HG03135 (cell line): Measurements from ENCODE around the gene PIGL.
"Not testable (repeated sequence)": the region's sequence is repeated elsewhere in the genome, so short reads cannot be mapped to it uniquely, and the experiment has no call there.

Experiments
- ATAC-seq: cut with Tn5 transposase; IDR thresholded peaks from one replicate; pipeline ENCODE4 v1.9.1; 2021; ENCODE audit warnings: mild to moderate bottlenecking, moderate library complexity; ENCODE audit not compliant: unreplicated experiment

PIGL gene

DNA sequence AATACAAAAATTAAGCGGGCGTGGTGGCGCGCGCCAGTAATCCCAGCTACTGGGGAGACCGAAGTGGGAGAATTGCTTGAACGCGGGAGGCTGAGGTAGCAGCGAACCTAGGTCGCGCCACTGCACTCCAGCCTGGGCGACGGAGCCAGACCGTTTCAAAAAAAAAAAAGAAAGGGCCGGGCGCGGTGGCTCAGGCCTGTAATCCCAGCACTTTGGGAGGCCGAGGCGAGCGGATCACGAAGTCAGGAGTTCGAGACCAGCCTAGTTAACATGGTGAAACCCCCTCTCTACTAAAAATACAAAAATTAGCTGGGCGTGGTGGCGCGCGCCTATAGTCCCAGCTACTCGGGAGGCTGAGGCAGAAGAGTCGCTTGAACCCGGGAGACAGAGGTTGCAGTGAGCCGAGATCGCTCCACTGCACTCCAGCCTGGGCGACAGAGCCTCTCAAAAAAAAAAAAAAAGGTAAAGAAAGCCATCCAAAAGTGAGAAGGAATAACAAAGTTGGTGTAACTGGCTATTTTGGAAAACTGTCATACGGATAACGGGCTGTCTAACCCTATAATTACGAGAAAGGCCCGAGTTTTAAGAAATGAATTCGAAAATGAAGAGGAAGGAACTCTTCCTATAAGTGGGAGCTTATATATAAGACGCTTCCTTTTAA is 539 bp upstream of the PIGL start:
- not testable (repeated sequence) for ATAC-seq

DNA sequence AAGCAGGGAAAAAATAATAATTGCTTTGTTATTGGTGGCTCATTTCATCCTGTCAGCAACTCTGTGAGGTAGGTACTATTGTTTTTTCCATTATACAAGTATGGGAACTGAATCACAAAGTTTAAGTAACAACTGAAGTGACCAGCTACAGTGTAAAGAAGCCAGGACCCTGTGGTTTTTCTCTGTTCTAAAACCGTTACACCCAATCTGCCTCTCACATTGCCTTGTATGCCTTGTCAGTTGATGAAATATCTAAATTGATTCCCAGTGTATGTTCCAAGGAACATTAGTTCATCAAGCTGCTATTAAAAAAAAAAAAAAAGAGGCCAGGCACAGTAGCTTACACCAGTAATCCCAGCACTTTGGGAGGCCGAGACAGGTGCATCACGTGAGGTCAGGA is 5.4 kb downstream of the PIGL start:
- no peak for ATAC-seq

DNA sequence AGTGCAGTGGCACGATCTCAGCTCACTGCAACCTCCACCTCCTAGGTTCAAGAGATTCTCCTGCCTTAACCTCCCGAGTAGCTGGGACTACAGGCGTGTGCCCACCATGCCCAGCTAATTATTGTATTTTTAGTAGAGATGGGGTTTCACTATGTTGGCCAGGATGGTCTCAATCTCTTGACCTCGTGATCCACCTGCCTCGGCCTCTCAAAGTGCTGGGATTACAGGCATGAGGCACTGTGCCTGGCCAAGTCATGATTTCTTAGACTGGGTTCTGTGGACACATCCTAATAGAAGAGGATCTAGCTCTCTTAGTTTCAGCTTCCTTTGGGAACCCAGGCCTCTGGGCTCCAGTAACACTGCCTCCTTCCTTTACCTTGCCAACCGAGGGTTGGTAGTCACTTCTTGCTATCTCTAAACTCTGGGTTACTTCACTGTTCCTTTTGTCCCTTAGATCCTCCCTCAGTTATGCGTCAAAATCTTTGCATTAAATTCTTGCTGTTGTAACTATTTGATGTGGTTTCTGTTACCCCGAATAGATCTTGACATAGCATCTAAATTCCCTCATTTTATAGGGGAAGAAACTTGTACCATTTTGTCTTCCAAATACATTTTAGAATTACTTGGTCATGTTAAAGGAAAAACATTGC is 13.0 kb downstream of the PIGL start:
- not testable (repeated sequence) for ATAC-seq

DNA sequence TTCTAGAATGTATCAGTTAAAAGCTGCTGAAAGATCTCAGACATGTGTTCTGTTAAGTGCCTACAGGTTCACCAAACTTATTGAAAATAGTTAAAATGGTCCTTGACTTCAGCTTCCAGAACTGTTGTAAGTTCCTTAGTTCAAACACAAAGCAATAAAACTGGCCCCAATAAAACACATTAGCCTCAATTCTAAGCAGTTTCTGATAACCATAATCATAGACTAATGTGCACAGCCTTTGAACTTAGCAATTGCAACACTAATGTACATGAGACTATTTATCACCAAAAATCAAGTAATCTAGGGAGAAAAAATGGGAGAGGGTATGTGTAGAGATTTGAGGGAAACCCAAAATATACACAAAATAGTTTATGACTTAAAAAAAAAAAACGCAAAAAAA is 15.4 kb downstream of the PIGL start:
- no peak for ATAC-seq

DNA sequence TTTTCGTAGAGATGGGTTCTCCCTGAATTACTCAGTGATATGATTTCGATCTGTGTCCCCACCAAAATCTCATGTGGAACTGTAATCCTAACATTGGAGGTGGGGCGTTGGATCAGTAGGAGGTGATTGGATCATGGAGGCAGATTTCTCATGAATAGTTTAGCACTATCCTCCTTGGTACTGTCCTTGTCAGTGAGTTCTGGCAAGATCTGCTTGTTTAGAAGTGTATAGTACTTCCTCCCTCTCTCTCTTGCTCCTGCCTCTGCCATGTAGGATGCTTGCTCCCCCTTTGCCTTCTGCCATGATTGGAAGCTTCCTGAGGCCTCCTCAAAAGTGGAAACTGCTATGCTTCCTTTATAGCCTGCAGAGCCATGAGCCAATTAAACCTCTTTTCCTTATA is 22.9 kb downstream of the PIGL start:
- ATAC-seq, result no peak

- no peak for ATAC-seq
Observed at GRCh38 chr17:16241906-16242399, 24.9 kb downstream of the PIGL start.

- no peak for ATAC-seq
Observed at GRCh38 chr17:16243385-16243784, 26.4 kb downstream of the PIGL start.

DNA sequence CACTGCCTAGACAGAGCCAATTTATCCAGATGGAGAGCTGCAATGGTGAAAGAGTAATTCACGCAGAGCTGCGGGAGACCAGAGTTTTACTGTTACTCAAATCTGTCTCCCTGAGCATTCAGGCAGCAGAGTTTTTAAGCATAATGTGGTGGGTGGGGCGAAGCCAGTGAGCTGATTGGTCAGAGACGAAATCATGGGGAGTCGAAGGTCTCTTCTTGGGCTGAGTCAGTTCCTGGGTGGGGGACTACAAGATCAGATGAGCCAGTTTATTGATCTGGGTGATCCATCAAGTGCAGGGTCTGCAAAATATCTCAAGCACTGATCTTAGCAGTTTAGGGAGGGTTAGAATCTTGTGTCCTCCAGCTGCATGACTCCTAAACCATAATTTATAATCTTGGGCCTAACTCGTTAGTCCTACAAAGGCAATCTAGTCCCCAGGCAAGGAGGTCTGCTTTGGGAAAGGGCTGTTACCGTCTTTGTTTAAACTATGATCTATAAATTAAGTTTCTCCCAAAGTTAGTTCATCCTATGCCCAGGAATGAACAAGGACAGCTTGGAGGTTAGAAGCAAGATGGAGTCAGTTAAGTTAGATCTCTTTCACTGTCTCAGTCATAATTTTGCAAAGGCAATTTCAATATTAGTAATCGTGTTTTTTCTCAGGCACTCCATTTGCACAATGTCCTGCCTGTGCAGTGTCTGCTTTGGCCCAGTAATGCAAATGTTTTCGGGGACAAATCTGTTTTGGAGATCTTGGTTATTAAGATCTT is 27.0 kb downstream of the PIGL start:
- ATAC-seq, result no peak

DNA sequence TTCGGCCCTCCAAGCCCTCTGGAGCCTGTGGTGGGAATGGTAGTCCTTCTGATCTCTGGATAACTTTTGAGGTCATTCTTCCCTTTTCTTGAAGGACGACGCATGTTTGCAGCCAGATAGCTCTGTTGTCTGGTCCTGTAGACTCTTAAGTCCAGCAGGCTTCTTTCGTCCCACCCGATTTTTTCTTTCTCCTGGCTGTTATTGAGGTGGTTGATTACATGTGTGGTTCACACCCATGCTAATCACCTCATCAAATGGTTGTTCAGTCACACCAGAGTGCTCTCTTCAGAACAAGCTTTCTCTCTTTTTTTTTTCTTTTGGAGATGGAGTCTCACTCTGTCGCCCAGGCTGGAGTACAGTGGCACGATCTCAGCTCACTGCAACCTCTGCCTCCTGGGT is 30.6 kb downstream of the PIGL start:
- no peak for ATAC-seq

DNA sequence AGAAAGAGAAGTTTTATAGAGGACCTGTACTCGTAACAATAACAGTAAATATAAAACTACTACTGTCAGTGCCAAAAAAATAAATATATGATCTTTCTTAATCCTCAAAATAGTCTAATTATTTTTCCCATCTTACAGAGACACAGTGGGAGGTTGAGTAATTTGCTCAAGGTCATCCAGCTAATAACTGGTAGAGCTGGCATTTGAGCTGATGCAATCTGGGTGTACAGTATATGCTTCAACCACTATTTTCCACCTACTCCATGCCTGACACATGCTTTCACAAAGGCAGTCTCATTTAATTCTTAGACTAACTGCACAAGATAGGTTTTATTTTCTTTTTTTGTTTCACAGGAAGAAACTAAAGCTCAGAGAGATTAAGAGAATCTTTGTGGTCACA is 33.6 kb downstream of the PIGL start:
- ATAC-seq, result no peak

DNA sequence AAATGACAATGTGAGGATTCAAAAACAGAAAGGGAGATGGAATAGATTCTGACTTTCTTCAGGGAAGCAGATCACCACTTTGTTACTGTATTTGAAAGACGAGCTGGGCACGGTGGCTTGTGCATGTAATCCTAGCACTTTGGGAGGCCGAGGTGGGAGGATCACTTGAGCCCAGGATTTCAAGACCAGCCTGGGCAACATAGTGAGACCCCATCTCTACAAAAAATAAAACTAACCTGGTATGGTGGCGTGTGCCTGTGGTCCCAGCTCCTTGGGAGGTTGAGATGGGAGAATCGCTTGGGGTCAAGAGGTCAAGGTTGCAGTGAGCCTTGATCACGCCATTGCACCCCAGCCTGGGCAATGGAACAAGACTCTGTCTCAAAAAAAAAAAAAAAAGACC is 34.0 kb downstream of the PIGL start:
- ATAC-seq, result no peak

- no peak for ATAC-seq
Observed at GRCh38 chr17:16251556-16251955, 34.5 kb downstream of the PIGL start.

DNA sequence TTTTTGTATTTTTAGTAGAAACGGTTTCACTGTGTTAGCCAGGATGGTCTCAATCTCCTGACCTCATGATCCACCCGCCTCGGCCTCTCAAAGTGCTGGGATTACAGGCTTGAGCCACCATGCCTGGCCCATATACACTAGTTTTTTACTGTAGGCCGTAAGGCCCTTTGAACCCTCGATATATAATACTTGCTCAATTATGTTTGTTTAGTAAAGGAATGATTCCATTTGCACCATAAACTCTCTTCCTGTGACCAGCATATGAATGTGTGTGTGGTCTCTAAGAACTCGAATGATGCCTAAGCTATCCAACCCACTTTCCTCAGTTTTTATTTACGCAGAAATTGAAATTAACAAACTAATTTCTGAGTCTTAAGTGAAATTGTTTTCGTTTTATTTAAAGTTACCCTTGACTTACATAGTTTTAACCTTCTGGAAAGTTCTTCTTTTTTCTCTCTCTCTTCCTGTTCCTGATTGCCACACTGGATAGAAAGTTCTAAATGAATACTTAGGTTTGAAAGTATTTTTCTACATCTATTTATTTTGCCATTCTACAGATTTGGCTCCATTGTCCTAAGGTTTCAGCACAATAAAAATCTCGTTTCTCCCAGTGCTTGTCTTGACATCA is 37.9 kb downstream of the PIGL start:
- ATAC-seq, result no peak

DNA sequence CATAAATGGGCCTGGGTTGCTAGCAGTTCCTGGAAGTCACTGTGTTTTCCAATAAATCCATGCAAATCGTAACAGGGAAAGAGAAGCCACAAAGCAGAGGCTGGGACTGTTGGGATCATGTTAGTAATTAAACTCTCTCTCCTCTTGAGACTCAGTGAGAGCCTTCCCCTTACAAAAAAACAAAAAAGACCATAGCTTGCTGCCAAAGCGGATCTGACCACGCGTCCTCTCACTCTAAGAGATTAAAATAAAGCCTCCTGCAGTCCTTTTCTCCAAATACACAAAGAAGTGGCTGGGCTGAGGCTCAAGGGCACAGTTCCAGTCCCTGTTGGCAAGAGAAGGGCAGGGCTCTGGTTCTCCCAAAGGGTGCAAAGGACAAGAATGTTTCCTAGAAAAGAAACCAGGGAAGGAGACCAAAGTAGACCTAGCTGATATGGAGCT is 38.5 kb downstream of the PIGL start:
- no peak for ATAC-seq

- no peak for ATAC-seq
Observed at GRCh38 chr17:16258901-16259300, 41.9 kb downstream of the PIGL start.

DNA sequence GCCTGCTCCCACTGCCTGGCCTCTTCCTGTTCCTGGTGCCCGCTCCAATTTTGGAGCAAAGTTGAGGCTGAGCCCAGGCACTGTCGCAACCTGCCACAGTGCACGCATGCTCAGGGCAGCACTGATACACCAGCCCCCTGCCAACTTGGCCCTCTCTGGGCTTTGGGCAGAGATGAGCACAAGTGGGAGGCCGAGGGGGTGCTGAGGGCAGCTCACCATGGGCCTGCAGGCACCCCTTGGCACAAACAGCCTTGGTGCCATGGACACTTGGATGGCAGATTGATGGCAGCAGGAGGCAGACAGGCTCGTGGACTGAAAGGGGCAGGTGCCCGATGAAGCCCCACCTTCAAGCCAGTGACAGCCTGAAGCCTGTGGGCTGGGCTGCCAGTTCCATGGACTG is 42.9 kb downstream of the PIGL start:
- ATAC-seq, result no peak

DNA sequence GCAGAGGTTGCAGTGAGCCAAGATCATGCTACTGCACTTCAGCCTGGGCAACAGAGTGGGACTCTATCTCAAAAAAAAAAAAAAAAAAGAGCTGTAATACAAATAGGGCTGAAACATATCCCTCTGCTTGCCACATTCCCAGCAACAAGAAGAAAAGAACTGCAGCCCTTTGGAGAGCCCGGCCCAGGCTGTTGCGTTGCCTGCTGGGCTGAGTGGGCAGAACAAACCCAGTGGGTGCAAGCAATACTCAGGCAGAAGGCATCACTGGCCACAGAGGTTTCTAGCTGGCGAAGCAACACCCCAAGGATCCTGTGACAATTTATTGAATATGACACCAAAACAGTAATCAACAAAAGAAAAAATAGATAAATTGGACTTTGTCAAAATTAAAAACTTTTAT is 44.0 kb downstream of the PIGL start:
- ATAC-seq, result no peak

- no peak for ATAC-seq
Observed at GRCh38 chr17:16262201-16262600, 45.2 kb downstream of the PIGL start.

GRCh38 chr17:16267174-16267573 is 50.2 kb downstream of the PIGL start:
- ATAC-seq, result no peak

- ATAC-seq, result no peak
Observed at GRCh38 chr17:16269658-16270057, 52.6 kb downstream of the PIGL start.

DNA sequence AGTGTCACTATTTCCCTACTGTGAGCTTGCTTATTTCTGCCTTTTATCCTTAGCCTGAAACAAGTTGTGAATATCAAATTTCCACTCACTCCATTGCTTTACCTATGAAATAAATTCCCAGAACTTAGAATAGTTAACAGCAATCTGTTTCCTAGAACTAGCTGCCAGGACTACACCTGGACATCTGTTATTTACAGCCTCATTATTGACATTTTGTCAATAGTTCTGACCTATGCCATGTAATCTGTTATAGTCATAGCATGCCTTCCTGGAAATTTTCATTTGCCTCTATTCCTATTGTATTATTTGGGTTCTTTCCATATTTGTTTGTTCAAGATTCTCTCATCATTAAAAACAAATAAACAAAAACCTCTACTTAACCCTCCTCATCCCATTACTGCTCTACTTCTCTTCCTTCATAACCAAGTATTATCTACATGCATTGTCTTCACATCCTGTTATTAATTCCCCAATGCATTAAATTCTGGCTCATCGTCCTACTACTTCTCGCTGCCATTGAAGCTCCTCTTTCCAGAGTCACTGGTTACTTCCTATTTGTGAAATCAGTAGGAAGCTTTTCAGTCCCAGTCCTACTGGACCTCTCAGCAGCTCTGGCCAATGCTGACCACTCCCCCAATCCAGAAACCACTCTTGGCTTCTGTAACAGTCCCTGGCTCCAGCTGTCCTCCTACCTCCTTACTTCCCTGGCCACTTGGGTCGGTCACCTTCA is 55.3 kb downstream of the PIGL start:
- ATAC-seq, result no peak
